HUES48 (cell line): Measurements from ENCODE around the gene ZBTB8OS.

ENCODE experiments used
- H3K27ac ChIP-seq: one replicate; pipeline ENCODE4 v1.7.0; 2013; ENCODE audit warnings: low read depth, low read length, inconsistent platforms
- H3K27me3 ChIP-seq: 2 replicates; pipeline ENCODE4 v1.6.1; 2013; ENCODE audit warnings: mild to moderate bottlenecking, low read length; ENCODE audit not compliant: control insufficient read depth, insufficient read depth
- H3K36me3 ChIP-seq: 2 replicates; pipeline ENCODE4 v1.6.1; 2013; ENCODE audit warnings: low read length; ENCODE audit not compliant: control insufficient read depth, insufficient read depth
- H3K4me1 ChIP-seq: 2 replicates; pipeline ENCODE4 v1.6.1; 2013; ENCODE audit warnings: mild to moderate bottlenecking, low read length; ENCODE audit not compliant: control insufficient read depth, insufficient read depth
- H3K4me3 ChIP-seq: 2 replicates; pipeline ENCODE4 v1.5.1; 2013; ENCODE audit warnings: mild to moderate bottlenecking, low read depth, low read length
- H3K9ac ChIP-seq: 2 replicates; pipeline ENCODE4 v1.6.1; 2013; ENCODE audit warnings: mild to moderate bottlenecking, low read depth, low read length, moderate library complexity
- H3K9me3 ChIP-seq: 2 replicates; pipeline ENCODE4 v1.6.1; 2013; ENCODE audit warnings: low read length; ENCODE audit not compliant: control insufficient read depth, insufficient read depth

ZBTB8OS gene

GRCh38 chr1:32623775-32624174 lies 26.6 kb downstream of the ZBTB8OS start:
- Histone ChIP-seq H3K36me3 (peaks cover 35% of the 10 kb centered on the region), H3K4me1 (no peaks in the 10 kb centered on the region), H3K9ac (no peak overlapping the region)

DNA sequence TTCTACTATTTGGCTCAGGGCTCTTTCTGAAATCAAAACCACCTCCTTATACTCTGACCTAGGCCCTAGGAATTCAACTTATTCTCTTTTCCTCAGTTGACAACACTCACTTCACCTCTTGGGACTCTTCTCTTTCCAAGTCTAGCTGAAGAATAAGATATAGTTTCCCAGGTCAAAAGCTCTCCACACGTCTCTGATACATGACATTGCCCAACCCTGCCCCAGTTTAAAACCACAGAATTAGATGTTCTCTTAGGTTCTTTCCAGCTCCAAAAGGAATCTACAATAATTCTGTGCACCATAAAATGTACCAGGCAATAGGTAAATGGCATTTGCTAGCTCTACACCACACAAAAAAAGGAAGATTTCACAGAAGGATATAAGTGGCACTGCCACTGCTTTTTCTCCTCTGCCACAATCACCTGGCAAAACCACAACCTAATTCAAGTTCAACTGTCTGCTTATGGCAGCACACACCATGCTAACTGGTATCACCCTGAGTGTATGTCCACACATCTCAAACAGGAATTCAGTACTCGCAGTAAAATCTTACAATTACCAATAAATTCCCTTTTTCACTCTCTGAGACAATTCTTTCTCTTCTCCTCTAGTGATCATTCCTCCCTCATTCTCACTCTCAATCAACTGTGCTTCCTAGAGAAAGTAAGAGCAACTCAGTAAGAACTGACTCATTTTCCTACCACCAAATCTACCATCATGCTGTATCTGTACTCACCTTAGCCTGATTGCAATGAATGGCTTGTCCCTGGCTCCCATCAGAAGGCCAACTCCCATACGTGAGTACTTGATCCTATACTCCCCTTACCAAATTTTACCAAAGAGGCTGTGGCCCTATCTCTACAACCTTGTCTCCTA lies 27.3 kb downstream of the ZBTB8OS start:
- no peak overlapping the region for H3K9ac ChIP-seq
- H3K27ac ChIP-seq = no peak overlapping the region
- no peaks in the 10 kb centered on the region for H3K27me3 ChIP-seq
- no peak overlapping the region for H3K4me3 ChIP-seq
- no peaks in the 10 kb centered on the region for H3K4me1 ChIP-seq
- H3K36me3 ChIP-seq = peaks cover 30% of the 10 kb centered on the region
- no peaks in the 10 kb centered on the region for H3K9me3 ChIP-seq

More at GRCh38 chr1:32623775-32624174, 26.6 kb downstream of the ZBTB8OS start:
- Histone ChIP-seq H3K9me3 (no peaks in the 10 kb centered on the region), H3K27ac (no peak overlapping the region), H3K4me3 (no peak overlapping the region), H3K27me3 (no peaks in the 10 kb centered on the region)

DNA sequence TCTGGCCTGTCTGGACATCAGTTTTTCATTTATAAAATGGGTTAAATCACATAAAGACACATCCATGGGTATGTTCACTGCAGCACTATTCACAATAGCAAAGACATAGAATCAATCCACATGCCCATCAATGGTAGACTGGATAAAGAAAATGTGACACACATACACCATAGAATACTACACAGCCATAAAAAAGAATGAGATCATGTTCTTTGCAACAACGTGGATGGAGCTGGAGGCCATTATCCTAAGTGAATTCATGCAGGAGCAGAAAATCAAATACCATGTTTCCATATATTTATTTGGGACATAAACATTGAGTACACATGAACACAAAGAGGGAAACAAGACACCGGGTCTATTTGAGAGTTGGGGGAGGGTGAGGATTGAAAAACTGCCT lies 28.1 kb downstream of the ZBTB8OS start:
- Histone ChIP-seq H3K36me3 (peaks cover 24% of the 10 kb centered on the region), H3K4me3 (no peak overlapping the region), H3K27ac (no peak overlapping the region)

DNA sequence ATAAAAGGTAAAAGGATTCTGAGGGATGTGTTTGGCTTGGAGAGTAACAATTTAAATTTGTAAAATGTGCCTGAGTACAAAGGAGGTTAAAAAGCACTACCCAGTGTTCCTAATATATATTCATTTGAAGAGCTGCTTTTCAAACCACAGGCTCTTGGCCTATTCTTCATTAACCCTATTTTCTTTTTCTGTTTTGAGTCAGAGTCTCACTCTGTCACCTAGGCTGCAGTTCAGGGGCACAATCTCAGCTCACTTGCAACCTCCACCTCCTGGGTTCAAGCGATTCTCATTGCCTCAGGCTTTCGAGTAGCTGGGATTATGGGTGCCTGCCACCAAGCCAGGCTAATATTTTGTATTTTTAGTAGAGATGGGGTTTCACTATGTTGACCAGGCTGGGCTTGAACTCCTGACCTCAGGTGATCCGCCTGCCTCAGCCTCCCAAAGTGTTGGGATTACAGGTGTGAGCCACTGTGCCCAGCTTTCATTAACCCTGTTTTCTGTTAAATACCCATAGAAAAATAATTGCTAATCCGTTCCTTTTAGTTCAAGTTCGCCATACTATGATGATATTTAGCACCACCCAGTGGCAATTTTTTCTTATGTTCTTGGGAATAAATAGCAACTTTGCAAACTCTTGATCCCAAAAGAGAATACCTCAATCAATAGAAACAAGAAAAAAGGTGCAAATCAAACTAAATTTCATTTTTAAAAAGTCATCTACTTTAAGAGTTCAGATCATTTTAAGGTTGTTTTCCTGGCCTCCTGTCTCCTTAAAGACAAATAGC lies 30.5 kb downstream of the ZBTB8OS start:
- Histone ChIP-seq H3K9ac (no peak overlapping the region), H3K4me1 (no peaks in the 10 kb centered on the region)

More for the DNA sequence above, 28.1 kb downstream of the ZBTB8OS start:
- no peaks in the 10 kb centered on the region for H3K4me1 ChIP-seq
- H3K27me3 ChIP-seq = no peaks in the 10 kb centered on the region
- H3K9me3 ChIP-seq = no peaks in the 10 kb centered on the region
- H3K9ac ChIP-seq = no peak overlapping the region

GRCh38 chr1:32618673-32619221 lies 31.6 kb downstream of the ZBTB8OS start:
- peaks cover 11% of the 10 kb centered on the region for H3K36me3 ChIP-seq
- no peak overlapping the region for H3K27ac ChIP-seq
- no peak overlapping the region for H3K9ac ChIP-seq
- no peaks in the 10 kb centered on the region for H3K9me3 ChIP-seq
- H3K27me3 ChIP-seq = no peaks in the 10 kb centered on the region
- no peak overlapping the region for H3K4me3 ChIP-seq
- no peaks in the 10 kb centered on the region for H3K4me1 ChIP-seq

More for the DNA sequence above, 30.5 kb downstream of the ZBTB8OS start:
- no peaks in the 10 kb centered on the region for H3K9me3 ChIP-seq
- H3K27me3 ChIP-seq = no peaks in the 10 kb centered on the region
- H3K36me3 ChIP-seq = peaks cover 14% of the 10 kb centered on the region
- H3K27ac ChIP-seq = no peak overlapping the region
- no peak overlapping the region for H3K4me3 ChIP-seq

- H3K9ac ChIP-seq = no peak overlapping the region
These were observed 36.9 kb downstream of the ZBTB8OS start for GRCh38 chr1:32613472-32613871.

DNA sequence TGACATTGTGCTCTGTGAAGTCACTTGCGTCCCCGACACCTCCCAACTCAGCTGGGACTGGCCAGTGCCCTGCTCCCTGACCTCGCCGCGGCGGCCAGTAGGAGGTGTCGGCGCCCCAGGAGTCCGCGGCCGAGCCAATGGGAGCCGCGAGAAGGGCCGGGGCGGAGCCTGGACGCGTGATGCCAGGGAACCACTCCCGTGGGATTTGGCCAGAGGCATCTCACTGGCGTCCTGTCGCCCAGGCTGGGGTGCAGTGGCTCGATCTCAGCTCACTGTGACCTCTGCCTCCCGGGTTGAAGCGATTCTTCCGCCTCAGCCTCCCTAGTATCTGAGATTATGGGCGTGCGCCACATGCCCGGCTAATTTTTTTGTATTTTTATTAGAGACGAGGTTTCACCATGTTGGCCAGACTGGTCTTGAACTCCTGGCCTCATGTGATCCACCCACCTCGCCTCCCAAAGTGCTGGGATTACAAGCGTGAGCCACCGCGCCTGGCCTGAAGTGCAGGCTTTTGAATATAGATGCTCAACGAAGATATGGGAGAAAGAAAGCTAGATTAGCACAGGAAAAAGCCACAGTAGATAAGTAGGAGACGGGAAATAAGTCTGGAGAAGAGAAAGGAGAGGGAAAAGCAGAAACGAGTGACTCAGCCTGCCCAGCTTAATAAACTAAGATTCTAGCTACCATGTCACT lies 38.0 kb downstream of the ZBTB8OS start:
- H3K4me3 ChIP-seq = peak overlapping the region; percentile 58
- H3K9me3 ChIP-seq = no peaks in the 10 kb centered on the region
- H3K4me1 ChIP-seq = no peaks in the 10 kb centered on the region
- H3K9ac ChIP-seq = no peak overlapping the region
- no peaks in the 10 kb centered on the region for H3K36me3 ChIP-seq
- H3K27me3 ChIP-seq = no peaks in the 10 kb centered on the region
- H3K27ac ChIP-seq = no peak overlapping the region

More at GRCh38 chr1:32613472-32613871, 36.9 kb downstream of the ZBTB8OS start:
- H3K4me1 ChIP-seq = no peaks in the 10 kb centered on the region
- H3K36me3 ChIP-seq = no peaks in the 10 kb centered on the region
- no peaks in the 10 kb centered on the region for H3K27me3 ChIP-seq
- H3K27ac ChIP-seq = no peak overlapping the region
- no peak overlapping the region for H3K4me3 ChIP-seq
- H3K9me3 ChIP-seq = no peaks in the 10 kb centered on the region

DNA sequence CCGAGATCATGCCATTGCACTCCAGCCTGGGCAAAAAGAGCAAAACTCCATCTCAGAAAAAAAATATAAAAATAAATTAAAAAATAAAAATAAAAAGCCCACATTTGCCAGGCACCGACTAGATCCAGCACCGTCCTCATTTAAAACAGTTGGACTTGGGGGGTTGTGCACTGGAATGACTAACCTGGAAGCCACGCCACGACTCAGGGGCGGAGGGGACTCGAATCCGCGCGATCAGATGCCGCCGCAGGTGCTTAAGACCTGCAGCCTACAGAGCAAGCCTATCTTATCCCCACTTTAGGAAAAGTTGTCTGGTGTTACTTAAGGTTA lies 38.5 kb downstream of the ZBTB8OS start:
- H3K9ac ChIP-seq = no peak overlapping the region
- H3K27me3 ChIP-seq = no peaks in the 10 kb centered on the region
- H3K4me1 ChIP-seq = no peaks in the 10 kb centered on the region
- peak overlapping the region; percentile 58 for H3K4me3 ChIP-seq
- no peaks in the 10 kb centered on the region for H3K36me3 ChIP-seq
- no peaks in the 10 kb centered on the region for H3K9me3 ChIP-seq
- no peak overlapping the region for H3K27ac ChIP-seq

DNA sequence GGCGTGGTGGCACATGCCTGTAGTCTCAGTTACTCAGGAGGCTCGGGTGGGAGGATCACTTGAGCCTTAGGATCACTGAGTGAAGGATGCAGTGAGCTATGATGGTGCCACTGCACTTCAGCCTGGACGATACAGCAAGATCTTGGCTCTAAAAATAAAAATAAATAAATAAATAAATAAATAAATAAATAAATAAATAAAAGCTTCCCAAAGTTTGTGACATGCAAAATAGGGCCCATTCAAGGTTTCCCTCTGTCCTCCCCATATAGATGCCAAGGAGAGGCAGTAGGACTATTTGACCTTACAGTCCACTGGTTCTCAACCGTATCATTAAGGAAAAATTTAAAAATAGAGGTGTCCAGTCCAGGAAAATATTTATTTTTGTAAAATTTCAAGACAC lies 41.2 kb downstream of the ZBTB8OS start:
- no peaks in the 10 kb centered on the region for H3K9me3 ChIP-seq
- H3K9ac ChIP-seq = no peak overlapping the region
- no peak overlapping the region for H3K27ac ChIP-seq
- no peaks in the 10 kb centered on the region for H3K4me1 ChIP-seq
- 0 out of 2 replicates have a peak, but pooled peaks cover 3% of the 10 kb centered on the region for H3K36me3 ChIP-seq
- no peak overlapping the region for H3K4me3 ChIP-seq
- no peaks in the 10 kb centered on the region for H3K27me3 ChIP-seq

DNA sequence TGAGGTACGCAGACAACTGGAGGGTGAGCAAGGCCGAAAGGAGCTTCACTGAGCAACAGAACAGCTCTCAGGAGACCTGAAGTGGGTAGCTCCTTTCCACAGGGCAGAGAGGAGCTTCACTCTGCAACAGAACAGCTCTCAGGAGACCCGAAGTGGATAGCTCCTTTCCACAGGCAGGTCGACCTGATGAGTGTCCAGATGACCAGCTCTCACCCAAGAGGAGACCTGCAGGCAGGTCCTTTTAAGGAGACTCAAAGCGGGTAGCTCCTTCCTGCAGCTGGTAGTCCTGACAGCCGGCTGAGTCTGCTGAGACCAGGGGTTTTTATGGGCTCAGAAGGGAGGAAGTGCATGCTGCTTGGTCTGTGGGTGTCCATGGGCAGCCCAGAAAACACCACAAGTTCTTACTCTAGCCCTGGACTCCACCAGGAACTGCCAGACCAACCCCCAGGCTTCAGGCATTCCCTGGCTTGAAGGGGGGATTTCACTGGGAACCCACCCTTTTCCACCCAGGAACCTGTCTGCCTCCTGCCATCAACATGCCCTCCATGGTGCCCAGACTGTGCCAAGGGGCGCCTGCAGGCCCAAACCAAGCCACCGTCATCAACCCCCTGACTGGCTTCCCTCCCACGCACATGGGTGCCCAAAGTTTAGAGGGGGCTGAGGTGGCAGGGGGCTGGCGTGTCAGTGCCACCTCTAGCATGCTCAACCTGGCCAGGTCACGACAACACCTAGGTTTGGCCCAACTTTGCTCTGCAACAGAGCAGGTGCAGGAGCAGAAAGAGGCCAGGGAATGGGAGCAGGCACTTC lies 43.6 kb downstream of the ZBTB8OS start:
- H3K4me3 ChIP-seq = no peak overlapping the region

More for the DNA sequence above, 43.6 kb downstream of the ZBTB8OS start:
- Histone ChIP-seq H3K9me3 (no peaks in the 10 kb centered on the region), H3K4me1 (no peaks in the 10 kb centered on the region), H3K27me3 (no peaks in the 10 kb centered on the region), H3K9ac (no peak overlapping the region), H3K27ac (no peak overlapping the region), H3K36me3 (peaks cover 5% of the 10 kb centered on the region; the same call in 1 of the 2 replicates)
